ENCODE results near the gene DOCK9.

Gene DOCK9

DNA sequence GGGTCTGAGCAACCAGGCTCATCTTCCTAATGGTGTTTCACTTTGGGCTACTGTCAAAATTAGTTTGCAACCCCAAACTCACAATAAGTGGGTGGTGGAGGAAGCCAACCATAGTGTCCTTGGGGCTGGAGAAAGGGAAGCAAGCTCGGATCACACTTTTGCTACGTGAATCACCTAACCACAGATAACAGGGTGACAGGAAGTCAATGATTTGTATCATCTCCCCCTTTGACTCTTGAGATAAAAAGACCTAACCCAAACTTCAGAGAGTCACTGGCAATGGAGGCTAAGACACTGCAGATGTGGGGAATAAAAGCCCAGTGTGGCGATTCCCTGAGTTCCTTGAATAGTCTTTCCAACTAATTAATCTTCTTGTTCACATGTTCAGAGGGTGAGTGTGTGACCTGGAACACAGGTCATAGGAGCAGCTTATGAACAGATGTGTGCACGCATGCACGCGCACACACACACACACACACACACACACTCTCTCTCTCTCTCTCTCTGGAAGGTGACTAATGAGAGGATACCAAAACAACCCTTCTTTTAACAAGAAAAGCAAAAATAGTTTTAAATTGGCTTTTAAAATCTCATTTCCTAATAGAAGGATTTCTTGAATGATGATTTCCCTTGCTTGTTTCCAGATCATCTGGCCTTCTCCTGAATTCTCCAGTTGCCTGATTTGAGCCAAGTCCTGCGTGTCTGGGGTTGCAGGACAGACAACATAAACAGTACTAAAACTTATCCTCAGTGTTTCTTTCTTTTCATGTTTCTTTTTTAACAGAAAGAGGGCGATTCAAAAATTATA lies 21.2 kb upstream of the DOCK9 start:
- no peaks in the 10 kb centered on the region for H4K20me1 ChIP-seq
- H3K27ac ChIP-seq, result no peak overlapping the region
- H3K4me3 ChIP-seq, result no peak overlapping the region
- H3K27me3 ChIP-seq, result no peaks in the 10 kb centered on the region
- no peak for TF ChIP-seq Cebpa-rat (IDR thresholded peaks at IDR 0.05)
- peaks cover 26% of the 10 kb centered on the region for H3K4me1 ChIP-seq
- H3K9ac ChIP-seq, result no peak overlapping the region
- no peaks in the 10 kb centered on the region for H3K36me3 ChIP-seq
- no peaks in the 10 kb centered on the region for H3K9me3 ChIP-seq
- peak overlapping the region; percentile 37 for H3K4me2 ChIP-seq

DNA sequence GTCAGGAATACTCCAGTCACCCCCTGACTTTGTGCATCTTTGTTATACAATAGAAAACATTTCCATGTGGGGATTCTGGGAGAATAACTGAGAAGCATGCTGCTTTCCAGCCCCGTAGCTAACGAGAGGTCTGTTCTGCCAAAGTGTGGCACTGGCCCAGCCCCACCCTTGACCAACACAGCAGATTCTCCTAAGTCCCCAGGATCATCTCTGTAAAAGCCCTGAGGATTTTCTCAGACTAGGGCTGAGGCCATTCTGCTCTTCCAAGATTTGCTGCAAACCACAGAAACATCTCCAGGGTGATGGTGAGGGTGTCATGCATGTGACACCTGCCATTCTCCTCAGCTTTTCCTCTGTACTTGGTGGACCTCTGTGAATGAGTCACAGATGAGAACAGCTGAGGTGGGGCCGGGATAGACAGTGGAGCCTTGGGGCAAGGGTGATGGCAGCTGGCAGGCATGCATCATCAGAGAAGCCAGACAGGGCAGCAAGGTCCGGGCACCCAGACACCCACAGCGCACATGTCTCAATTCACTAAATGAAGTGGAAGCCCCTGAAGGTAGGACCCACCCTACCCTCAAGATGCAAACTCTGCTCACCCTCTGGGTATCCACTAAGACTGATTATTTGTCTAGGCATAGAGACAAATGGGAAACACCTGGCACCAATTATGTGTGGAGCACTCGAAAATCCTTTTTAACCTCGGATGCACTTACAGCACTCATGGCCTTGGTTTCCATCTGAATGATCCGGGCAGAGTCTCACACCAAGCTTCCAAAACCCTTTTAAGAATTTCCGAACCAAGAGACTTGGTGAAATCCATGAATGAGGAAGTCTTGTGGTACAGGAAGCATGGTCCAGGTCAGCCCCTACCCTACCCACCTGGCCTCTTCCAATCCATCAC lies 20.1 kb upstream of the DOCK9 start:
- no peaks in the 10 kb centered on the region for H3K27me3 ChIP-seq
- no peaks in the 10 kb centered on the region for H3K9me3 ChIP-seq
- H3K27ac ChIP-seq, result no peak overlapping the region
- TF ChIP-seq Cebpa-rat (IDR thresholded peaks at IDR 0.05), result no peak
- peaks cover 26% of the 10 kb centered on the region for H3K4me1 ChIP-seq
- no peak overlapping the region for H3K9ac ChIP-seq
- peak overlapping the region; percentile 37; the same call in 1 of the 2 replicates for H3K4me2 ChIP-seq
- H3K4me3 ChIP-seq, result no peak overlapping the region
- no peaks in the 10 kb centered on the region for H3K36me3 ChIP-seq
- H4K20me1 ChIP-seq, result no peaks in the 10 kb centered on the region

DNA sequence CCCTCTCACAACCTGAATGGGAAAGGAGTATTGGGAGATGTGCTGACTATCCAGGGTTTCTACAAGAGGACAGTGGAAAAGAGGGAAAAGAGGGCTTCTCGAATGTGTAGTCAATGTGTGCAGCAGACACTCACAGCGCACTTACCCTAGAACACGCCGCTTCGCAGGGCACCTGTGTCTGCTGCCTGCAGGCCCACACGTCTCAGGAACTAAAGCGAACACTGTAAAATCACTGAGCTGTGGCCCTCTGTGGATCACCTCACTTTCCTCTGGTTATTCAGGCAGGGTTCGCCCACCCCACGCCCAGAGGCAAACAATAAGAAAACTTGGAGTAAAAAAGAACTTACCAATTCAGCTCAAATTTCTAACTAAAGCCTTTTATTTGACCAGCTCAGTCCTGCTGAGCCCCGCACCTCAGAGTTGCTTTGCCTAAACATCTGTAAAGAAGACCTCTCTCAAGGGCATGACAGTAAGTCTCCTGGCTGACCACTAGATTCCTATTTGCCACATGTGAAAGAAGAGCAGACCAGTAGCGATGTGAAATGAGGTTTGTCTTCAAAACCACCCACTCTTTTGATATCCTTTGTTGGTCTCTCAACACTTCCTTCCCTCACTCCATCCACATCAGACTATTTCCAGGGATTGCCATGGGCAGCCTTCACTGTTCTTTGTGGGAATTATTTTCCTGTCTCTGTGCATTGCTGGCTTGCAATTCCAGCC lies 19.3 kb upstream of the DOCK9 start:
- H3K9me3 ChIP-seq, result no peaks in the 10 kb centered on the region
- H3K4me3 ChIP-seq, result no peak overlapping the region
- 0 out of 2 replicates have a peak overlapping the region, but pooled peaks have one; percentile 16 for H3K4me2 ChIP-seq
- TF ChIP-seq Cebpa-rat (IDR thresholded peaks at IDR 0.05), result no peak
- no peaks in the 10 kb centered on the region for H4K20me1 ChIP-seq
- peaks cover 26% of the 10 kb centered on the region for H3K4me1 ChIP-seq
- no peak overlapping the region for H3K27ac ChIP-seq
- H3K27me3 ChIP-seq, result no peaks in the 10 kb centered on the region
- H3K36me3 ChIP-seq, result no peaks in the 10 kb centered on the region
- H3K9ac ChIP-seq, result no peak overlapping the region

DNA sequence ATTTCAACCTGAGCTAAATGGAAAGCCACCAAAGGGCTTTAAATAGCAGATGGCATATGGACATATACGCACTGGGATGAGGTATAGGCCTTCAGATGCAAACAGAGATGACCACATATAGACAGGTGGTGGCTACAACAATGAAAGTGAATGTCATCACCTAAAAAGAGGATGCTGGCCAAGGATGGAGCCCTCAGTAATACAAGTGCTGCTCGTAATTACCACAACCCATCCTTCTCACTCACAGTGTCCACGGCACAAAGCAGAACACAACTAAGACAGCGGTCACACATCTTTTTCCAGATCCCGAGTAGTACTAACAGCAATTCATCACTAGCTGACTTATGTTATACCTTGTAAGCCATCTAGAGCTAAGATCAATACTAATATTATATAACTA lies 18.2 kb upstream of the DOCK9 start:
- Histone ChIP-seq H3K36me3 (no peaks in the 10 kb centered on the region), H3K27me3 (no peaks in the 10 kb centered on the region), H4K20me1 (no peaks in the 10 kb centered on the region), H3K4me3 (no peak overlapping the region), H3K4me1 (peaks cover 26% of the 10 kb centered on the region), H3K4me2 (no peak overlapping the region), H3K27ac (no peak overlapping the region), H3K9me3 (no peaks in the 10 kb centered on the region), H3K9ac (no peak overlapping the region)
- no peak for TF ChIP-seq Cebpa-rat (IDR thresholded peaks at IDR 0.05)

DNA sequence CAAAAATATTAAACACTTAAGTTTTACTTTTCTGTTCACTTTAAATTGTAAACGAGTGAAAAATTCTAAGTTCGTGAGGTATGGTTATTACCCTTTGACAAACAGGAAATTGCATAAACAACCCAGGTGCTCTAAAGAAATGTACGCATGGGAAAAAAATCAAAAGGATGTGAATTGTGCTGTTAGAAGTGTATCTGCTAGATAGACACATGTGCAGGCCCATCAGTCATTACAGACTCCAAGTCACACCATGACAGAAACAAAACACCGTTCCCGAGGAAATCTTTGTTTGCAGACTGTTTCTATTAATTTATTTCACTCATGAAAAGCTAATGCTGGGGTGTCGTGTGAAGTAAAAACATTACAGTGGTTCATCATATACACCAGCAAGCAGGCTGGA lies 17.0 kb upstream of the DOCK9 start:
- H3K36me3 ChIP-seq, result no peaks in the 10 kb centered on the region
- TF ChIP-seq Cebpa-rat (IDR thresholded peaks at IDR 0.05), result no peak
- H3K9ac ChIP-seq, result no peak overlapping the region
- no peak overlapping the region for H3K4me2 ChIP-seq
- H3K9me3 ChIP-seq, result no peaks in the 10 kb centered on the region; the same call in 1 of the 2 replicates
- no peak overlapping the region for H3K27ac ChIP-seq
- H3K4me3 ChIP-seq, result no peak overlapping the region
- H4K20me1 ChIP-seq, result no peaks in the 10 kb centered on the region
- H3K27me3 ChIP-seq, result no peaks in the 10 kb centered on the region
- H3K4me1 ChIP-seq, result peaks cover 26% of the 10 kb centered on the region

DNA sequence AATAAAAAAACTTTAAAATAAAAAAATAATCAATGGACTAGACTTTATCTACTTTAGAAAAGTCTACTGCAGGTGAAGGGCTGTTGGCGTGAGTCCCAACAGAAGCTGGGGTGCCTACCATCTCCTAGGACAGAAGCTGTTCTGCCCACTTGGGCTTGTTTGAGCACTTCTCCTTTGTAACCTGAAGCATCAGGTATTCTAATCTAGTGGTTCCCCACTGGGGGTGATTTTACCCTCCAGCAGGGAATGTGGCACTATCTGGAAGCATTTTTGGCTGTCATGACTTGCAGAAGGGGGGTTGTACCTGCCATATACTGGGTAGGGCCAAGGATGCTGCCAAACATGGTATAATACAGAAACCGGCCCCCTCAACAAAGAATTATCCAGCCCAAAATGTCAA lies 16.2 kb upstream of the DOCK9 start:
- Histone ChIP-seq H3K4me1 (peaks cover 21% of the 10 kb centered on the region), H3K9me3 (no peaks in the 10 kb centered on the region; the same call in 1 of the 2 replicates), H3K4me2 (no peak overlapping the region), H4K20me1 (no peaks in the 10 kb centered on the region), H3K4me3 (no peak overlapping the region), H3K27me3 (no peaks in the 10 kb centered on the region), H3K9ac (no peak overlapping the region), H3K36me3 (no peaks in the 10 kb centered on the region), H3K27ac (no peak overlapping the region)
- TF ChIP-seq Cebpa-rat (IDR thresholded peaks at IDR 0.05), result no peak

DNA sequence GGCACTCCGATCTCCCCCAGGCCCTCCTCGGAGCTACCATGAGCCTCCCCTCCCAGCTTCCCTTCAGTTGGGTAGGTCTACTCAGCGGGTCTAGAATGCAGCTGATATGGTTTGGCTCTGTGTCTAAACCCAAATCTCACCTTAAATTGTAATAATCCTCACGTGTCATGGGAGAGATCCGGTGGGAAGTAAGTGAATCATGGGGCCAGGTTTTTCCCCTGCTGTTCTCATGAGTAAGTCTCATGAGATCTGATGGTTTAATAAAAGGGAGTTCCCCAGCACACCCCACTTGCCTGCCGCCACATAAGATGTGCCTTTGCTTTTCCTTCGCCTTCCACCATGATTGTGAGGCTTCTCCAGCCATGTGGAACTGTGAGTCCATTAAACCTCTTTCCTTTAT lies 14.5 kb upstream of the DOCK9 start:
- H3K27ac ChIP-seq, result no peak overlapping the region
- no peak overlapping the region for H3K4me2 ChIP-seq
- no peaks in the 10 kb centered on the region for H3K36me3 ChIP-seq
- no peak for TF ChIP-seq Cebpa-rat (IDR thresholded peaks at IDR 0.05)
- H3K9ac ChIP-seq, result no peak overlapping the region
- H3K9me3 ChIP-seq, result no peaks in the 10 kb centered on the region; the same call in 1 of the 2 replicates
- no peak overlapping the region for H3K4me3 ChIP-seq
- H4K20me1 ChIP-seq, result no peaks in the 10 kb centered on the region
- no peaks in the 10 kb centered on the region for H3K27me3 ChIP-seq
- peaks cover 4% of the 10 kb centered on the region; the same call in 1 of the 2 replicates for H3K4me1 ChIP-seq

DNA sequence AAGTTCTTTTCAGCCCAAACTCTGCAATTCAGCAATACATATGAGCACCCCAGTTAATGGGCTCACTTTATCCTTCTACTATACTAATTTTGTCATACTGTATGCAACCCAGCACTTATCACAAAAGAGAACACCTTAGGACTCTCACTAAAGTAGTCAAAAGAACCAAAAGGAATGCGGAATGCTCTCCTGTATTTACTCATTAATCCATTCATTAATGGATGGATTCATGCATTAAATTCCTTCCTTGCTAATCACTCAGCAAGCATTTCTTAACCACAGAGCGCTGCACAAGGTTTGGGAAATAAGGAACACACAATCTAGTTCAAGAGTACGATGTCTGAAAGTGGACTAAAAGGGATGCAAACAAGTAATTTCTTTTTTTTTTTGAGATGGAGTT lies 12.8 kb upstream of the DOCK9 start:
- Histone ChIP-seq H3K27me3 (no peaks in the 10 kb centered on the region), H3K36me3 (no peaks in the 10 kb centered on the region), H3K4me1 (no peaks in the 10 kb centered on the region), H3K4me2 (no peak overlapping the region), H3K4me3 (no peak overlapping the region), H3K9ac (no peak overlapping the region), H3K27ac (no peak overlapping the region), H4K20me1 (no peaks in the 10 kb centered on the region), H3K9me3 (no peaks in the 10 kb centered on the region; the same call in 1 of the 2 replicates)
- TF ChIP-seq Cebpa-rat (IDR thresholded peaks at IDR 0.05), result no peak

DNA sequence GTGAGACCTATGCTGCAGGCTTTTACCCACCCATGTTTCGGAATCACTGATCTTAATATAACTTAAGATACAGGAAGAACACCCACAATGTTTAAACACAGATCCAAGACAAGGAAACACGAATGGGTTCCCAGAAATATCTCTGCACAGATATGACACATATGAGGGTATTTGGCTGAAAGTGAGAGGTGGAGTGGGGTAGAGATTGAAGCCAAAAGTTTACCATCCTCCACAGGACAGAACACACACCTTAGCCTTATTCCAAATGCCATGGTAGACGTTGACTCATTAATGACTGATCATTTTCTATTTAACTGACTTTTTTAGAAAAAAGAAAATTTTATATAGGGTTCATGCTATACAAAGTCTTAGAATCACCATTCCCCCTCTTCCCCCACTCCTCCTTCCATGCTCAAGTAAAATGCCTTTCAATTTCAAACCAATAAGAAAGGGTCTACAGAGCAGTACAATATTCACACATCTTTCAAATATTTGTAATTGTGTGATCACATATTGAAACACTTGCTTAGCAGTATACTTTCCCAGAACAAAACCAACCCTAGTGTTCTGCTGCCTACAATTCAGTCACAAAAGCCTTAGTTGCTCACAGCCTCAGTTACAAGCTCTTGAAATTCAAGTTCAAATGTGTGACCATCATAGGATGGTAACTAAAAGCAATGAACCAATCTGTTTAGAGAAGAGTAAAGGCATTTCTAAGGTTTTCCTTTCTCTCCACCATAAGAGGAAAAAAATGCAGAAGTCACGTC lies 11.8 kb upstream of the DOCK9 start:
- Histone ChIP-seq H3K36me3 (no peaks in the 10 kb centered on the region), H3K4me1 (no peaks in the 10 kb centered on the region), H3K9me3 (no peaks in the 10 kb centered on the region; the same call in 1 of the 2 replicates), H3K9ac (no peak overlapping the region), H3K4me2 (no peak overlapping the region), H3K27ac (no peak overlapping the region), H4K20me1 (no peaks in the 10 kb centered on the region), H3K4me3 (no peak overlapping the region), H3K27me3 (no peaks in the 10 kb centered on the region)
- TF ChIP-seq Cebpa-rat (IDR thresholded peaks at IDR 0.05), result no peak

Measured in BLaER1 (cell line).